Keratinocyte (primary cell): ENCODE data around the gene SYCE3. TPM values are rescaled to one million over a fixed set of nuclear protein-coding genes. Genes with fewer than 3 reads are reported as not detected.

Source experiments
- DNase-seq: peaks from one replicate; pipeline ENCODE4 v3.0.0-alpha.2; 2011; ENCODE audit warnings: low read depth, missing footprints, low spot score
- FAIRE-seq: peaks from 2 replicates; lab custom pipeline; 2011; peaks lifted over from hg19 to GRCh38; lab: Jason Lieb, UNC
- H2AFZ ChIP-seq: 2 replicates; pipeline ENCODE4 v1.6.0; 2012; ENCODE audit warnings: low read length, control low read depth, inconsistent platforms; ENCODE audit not compliant: control insufficient read depth
- H3K27ac ChIP-seq: 2 replicates; pipeline ENCODE4 v1.5.1; 2011; ENCODE audit warnings: low read length; ENCODE audit not compliant: control insufficient read depth, insufficient read depth
- H3K27me3 ChIP-seq: 3 replicates; pipeline ENCODE4 v1.6.0; 2011; ENCODE audit warnings: low read length; ENCODE audit not compliant: control insufficient read depth, insufficient read depth; ENCODE audit errors: extremely low read depth
- H3K36me3 ChIP-seq, 2 experiments: 2 replicates in 1 of 2; 3 replicates in 1 of 2; pipeline ENCODE4 v1.5.1; 2011; ENCODE audit warnings: low read length in 2 of 2, mild to moderate bottlenecking in 1 of 2; ENCODE audit not compliant: control insufficient read depth in 2 of 2, insufficient read depth in 2 of 2; ENCODE audit errors: extremely low read depth in 1 of 2
- H3K4me1 ChIP-seq: 3 replicates; pipeline ENCODE4 v1.5.1; 2011; ENCODE audit warnings: low read length; ENCODE audit not compliant: control insufficient read depth, insufficient read depth; ENCODE audit errors: extremely low read depth
- H3K4me2 ChIP-seq: 3 replicates; pipeline ENCODE4 v1.6.0; 2011; ENCODE audit warnings: low read depth, low read length; ENCODE audit not compliant: control insufficient read depth, insufficient read depth; ENCODE audit errors: extremely low read depth
- H3K4me3 ChIP-seq, 3 experiments: fragments of 200-600 bp in 1 of 3; sonication (generic) in 1 of 3; 2 replicates in 2 of 3; 3 replicates in 1 of 3; pipeline ENCODE4 v1.5.1; 2011 to 2016; ENCODE audit warnings: low read length in 3 of 3, mild to moderate bottlenecking in 3 of 3, control low read depth in 2 of 3, inconsistent platforms in 1 of 3, low read depth in 1 of 3, mixed read lengths in 1 of 3, mixed run types in 1 of 3, moderate library complexity in 1 of 3; ENCODE audit not compliant: control insufficient read depth in 2 of 3, insufficient read depth in 2 of 3; ENCODE audit errors: extremely low read depth in 1 of 3
- H3K79me2 ChIP-seq: 2 replicates; pipeline ENCODE4 v1.6.0; 2012; ENCODE audit warnings: low read length; ENCODE audit not compliant: control insufficient read depth, insufficient read depth
- H3K9ac ChIP-seq: 3 replicates; pipeline ENCODE4 v1.6.0; 2011; ENCODE audit warnings: low read length; ENCODE audit not compliant: control insufficient read depth, insufficient read depth; ENCODE audit errors: extremely low read depth
- H3K9me1 ChIP-seq: 3 replicates; pipeline ENCODE4 v1.6.0; 2011; ENCODE audit warnings: low read length; ENCODE audit not compliant: control insufficient read depth, insufficient read depth; ENCODE audit errors: extremely low read depth
- H3K9me3 ChIP-seq: 2 replicates; pipeline ENCODE4 v1.5.1; 2012; ENCODE audit warnings: low read depth, low read length; ENCODE audit not compliant: control insufficient read depth
- H4K20me1 ChIP-seq: 3 replicates; pipeline ENCODE4 v1.6.0; 2011; ENCODE audit warnings: low read length; ENCODE audit not compliant: control insufficient read depth, insufficient read depth; ENCODE audit errors: extremely low read depth
- CTCF ChIP-seq, 3 experiments: IDR thresholded peaks in 1 of 3; conservative IDR thresholded peaks in 1 of 3; optimal IDR thresholded peaks in 1 of 3; 2 replicates in 2 of 3; 3 replicates in 1 of 3; pipeline versions ENCODE3 to v1.5.1; 2011; ENCODE audit warnings: low read length in 3 of 3, mild to moderate bottlenecking in 3 of 3, moderate library complexity in 2 of 3, control low read depth in 1 of 3, inconsistent platforms in 1 of 3; ENCODE audit not compliant: insufficient read depth in 2 of 3; ENCODE audit errors: extremely low read depth in 1 of 3
- EZH2 ChIP-seq: IDR thresholded peaks from one replicate; pipeline ENCODE4 v1.6.1; 2012; ENCODE audit warnings: inconsistent platforms, mild to moderate bottlenecking, low read length, moderate library complexity
- dilution Hi-C: fragments of 300-500 bp; cut with MboI; formaldehyde crosslinking; loops from one replicate; pipeline ENCODE4 v1.7.0; 2020; ENCODE audit warnings: low sequenced_read_pairs; ENCODE audit not compliant: extremely low pct_ligation_motif_present
- polyA plus RNA-seq, 5 experiments: library from polyadenylated mRNA; depleted of rRNA in 3 of 5; stranded (reverse) in 3 of 5; stranded (forward) in 1 of 5; unstranded in 1 of 5; fragments of >200 nt; gene quantifications; 1 replicate in 1 of 5; 2 replicates in 3 of 5; 3 replicates in 1 of 5; pipeline versions ENCODE4 v1.2.1 to v1.2.3, GENCODE V29; 2011 to 2012; ENCODE audit warnings: missing spikeins in 2 of 5, low read depth in 1 of 5, low replicate concordance in 1 of 5

Gene SYCE3
- polyA plus RNA-seq, 1 donor (not counting 4 experiments of a cell fraction or from before 2014, with no cell fraction given) = 0.17 TPM

GRCh38 chr22:50571264-50572175 lies 8.8 kb upstream of the SYCE3 start:
- Histone ChIP-seq H3K9me1 (no peaks in the 10 kb centered on the region), H3K4me3 (no peak overlapping the region), H4K20me1 (no peaks in the 10 kb centered on the region), H3K36me3 (peaks cover 16 to 32% of the 10 kb centered on the region in 2 experiments), H3K9me3 (no peaks in the 10 kb centered on the region), H3K27ac (no peak overlapping the region), H3K4me2 (no peak overlapping the region), H3K79me2 (no peaks in the 10 kb centered on the region), H2AFZ (no peak overlapping the region), H3K27me3 (no peaks in the 10 kb centered on the region), H3K9ac (no peak overlapping the region), H3K4me1 (no peaks in the 10 kb centered on the region)
- dilution Hi-C loops = no loop called here
- DNase-seq (no peak), FAIRE-seq (no peak)
- TF ChIP-seq CTCF (optimal IDR thresholded peaks at IDR 0.05 in 1 of 3, IDR thresholded peaks at IDR 0.05 in 1 of 3, conservative IDR thresholded peaks at IDR 0.05 in 1 of 3; ENCODE audit: extremely low read depth in 1 of 3, insufficient read depth in 2 of 3, low read length in 3 of 3) = no peak
- no peak for TF ChIP-seq EZH2

- FAIRE-seq = no peak
- dilution Hi-C loops = no loop called here
- TF ChIP-seq CTCF (optimal IDR thresholded peaks at IDR 0.05 in 1 of 3, IDR thresholded peaks at IDR 0.05 in 1 of 3, conservative IDR thresholded peaks at IDR 0.05 in 1 of 3; ENCODE audit: extremely low read depth in 1 of 3, insufficient read depth in 2 of 3, low read length in 3 of 3) = no peak
- no peak for TF ChIP-seq EZH2
Observed at GRCh38 chr22:50570861-50571260, 8.1 kb upstream of the SYCE3 start.

More at GRCh38 chr22:50570861-50571260, 8.1 kb upstream of the SYCE3 start:
- no peak for DNase-seq
- H3K27ac ChIP-seq = no peak overlapping the region
- H3K4me3 ChIP-seq = no peak overlapping the region
- H3K4me1 ChIP-seq = no peaks in the 10 kb centered on the region
- no peak overlapping the region for H3K9ac ChIP-seq
- no peaks in the 10 kb centered on the region for H3K79me2 ChIP-seq
- H3K9me3 ChIP-seq = no peaks in the 10 kb centered on the region
- H3K36me3 ChIP-seq = peaks cover 16 to 29% of the 10 kb centered on the region in 2 experiments
- H3K4me2 ChIP-seq = no peak overlapping the region
- no peaks in the 10 kb centered on the region for H3K27me3 ChIP-seq
- H2AFZ ChIP-seq = no peak overlapping the region
- no peaks in the 10 kb centered on the region for H4K20me1 ChIP-seq
- no peaks in the 10 kb centered on the region for H3K9me1 ChIP-seq
